Measurements from ENCODE around the gene IPO7.

DNA sequence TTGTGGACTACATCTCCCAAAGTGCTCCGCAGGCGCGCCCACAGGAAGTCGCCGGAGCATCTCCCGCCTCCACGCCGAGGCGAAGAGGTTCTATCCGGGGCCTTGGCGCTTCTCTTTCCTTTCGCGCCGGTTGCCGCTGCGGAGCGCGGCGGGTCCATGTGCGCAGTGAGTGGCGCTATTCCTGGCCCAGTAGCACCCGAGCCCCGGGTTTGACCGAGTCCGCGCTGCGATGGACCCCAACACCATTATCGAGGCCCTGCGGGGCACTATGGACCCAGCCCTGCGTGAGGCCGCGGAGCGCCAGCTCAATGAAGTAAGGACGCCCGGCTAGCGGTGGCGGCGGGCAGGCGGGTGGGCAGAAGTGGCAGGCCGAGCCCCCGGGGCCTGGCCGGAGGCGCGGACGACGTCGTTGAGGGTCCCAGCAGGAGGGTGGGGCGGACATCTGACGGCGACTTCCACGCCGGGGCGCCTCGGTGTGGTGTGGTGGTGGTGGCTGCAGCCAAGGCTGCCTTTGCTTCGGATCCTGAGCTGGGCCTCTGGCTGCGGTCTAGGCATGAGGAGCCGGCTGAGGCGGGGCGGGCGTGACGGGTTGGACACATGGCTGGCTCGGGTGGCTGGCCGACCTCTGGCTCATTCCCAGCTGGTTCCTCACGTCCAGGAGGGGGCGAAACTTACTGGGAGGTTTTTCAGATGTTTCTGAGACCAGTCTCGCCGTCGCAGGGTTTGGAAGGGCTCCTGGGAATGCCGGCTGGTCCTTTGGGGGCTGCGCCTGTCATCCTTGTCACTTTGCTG, at the start of gene IPO7:
- TF ChIP-seq, protein P1, sequence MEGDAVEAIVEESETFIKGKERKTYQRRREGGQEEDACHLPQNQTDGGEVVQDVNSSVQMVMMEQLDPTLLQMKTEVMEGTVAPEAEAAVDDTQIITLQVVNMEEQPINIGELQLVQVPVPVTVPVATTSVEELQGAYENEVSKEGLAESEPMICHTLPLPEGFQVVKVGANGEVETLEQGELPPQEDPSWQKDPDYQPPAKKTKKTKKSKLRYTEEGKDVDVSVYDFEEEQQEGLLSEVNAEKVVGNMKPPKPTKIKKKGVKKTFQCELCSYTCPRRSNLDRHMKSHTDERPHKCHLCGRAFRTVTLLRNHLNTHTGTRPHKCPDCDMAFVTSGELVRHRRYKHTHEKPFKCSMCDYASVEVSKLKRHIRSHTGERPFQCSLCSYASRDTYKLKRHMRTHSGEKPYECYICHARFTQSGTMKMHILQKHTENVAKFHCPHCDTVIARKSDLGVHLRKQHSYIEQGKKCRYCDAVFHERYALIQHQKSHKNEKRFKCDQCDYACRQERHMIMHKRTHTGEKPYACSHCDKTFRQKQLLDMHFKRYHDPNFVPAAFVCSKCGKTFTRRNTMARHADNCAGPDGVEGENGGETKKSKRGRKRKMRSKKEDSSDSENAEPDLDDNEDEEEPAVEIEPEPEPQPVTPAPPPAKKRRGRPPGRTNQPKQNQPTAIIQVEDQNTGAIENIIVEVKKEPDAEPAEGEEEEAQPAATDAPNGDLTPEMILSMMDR (IDR thresholded peaks at IDR 0.05), result peak in 2 of 6 experiments; percentile 20 to 45
- TF ChIP-seq POLR2A (IDR thresholded peaks at IDR 0.05), result peak; percentile 75 to 77
